Endothelial cell of umbilical vein (primary cell): Measurements from ENCODE around the gene ABCB4. TPM values are rescaled to one million over a fixed set of nuclear protein-coding genes. Genes with fewer than 3 reads are reported as not detected.

ENCODE experiments used
- BruUV-seq: library from RNA; stranded (reverse); fragments of 400-500 nt; replicated peaks from 2 replicates; lab custom pipeline; 2021; lab: Mats Ljungman, UMichigan
- CTCF ChIA-PET: fragments of 300-600, 350-600 bp; sonication (Branson Sonifier 250); formaldehyde crosslinking; loops from one replicate; lab custom pipeline; 2021; ENCODE audit warnings: antibody characterized with exemption, inconsistent platforms; lab: Charles Lee
- POLR2A ChIA-PET: fragments of 300-600, 350-600 bp; sonication (Branson Sonifier 250); formaldehyde crosslinking; loops from one replicate; lab custom pipeline; 2021; ENCODE audit warnings: antibody characterized with exemption, inconsistent platforms; lab: Charles Lee
- DNase-seq: peaks from one replicate; pipeline ENCODE4 v3.0.0-alpha.2; 2011; ENCODE audit warnings: low read depth, low spot score
- FAIRE-seq: peaks from 2 replicates; lab custom pipeline; 2011; peaks lifted over from hg19 to GRCh38; lab: Jason Lieb, UNC
- H2AFZ ChIP-seq: 2 replicates; pipeline ENCODE4 v1.6.0; 2012; ENCODE audit warnings: low read depth, low read length, control low read depth, inconsistent platforms
- H3K27ac ChIP-seq: 2 replicates; pipeline ENCODE4 v1.5.1; 2011; ENCODE audit warnings: low read depth, mild to moderate bottlenecking, control low read depth, low read length, moderate library complexity; ENCODE audit not compliant: insufficient read depth
- H3K27me3 ChIP-seq, 2 experiments: 2 replicates each; pipeline versions ENCODE4 v1.6.0 to v1.6.1; 2011; ENCODE audit warnings: low read length in 2 of 2, mixed read lengths in 1 of 2; ENCODE audit not compliant: control insufficient read depth in 2 of 2, insufficient read depth in 2 of 2
- H3K36me3 ChIP-seq, 2 experiments: 2 replicates in 1 of 2; 3 replicates in 1 of 2; pipeline ENCODE4 v1.5.1; 2011; ENCODE audit warnings: low read length in 2 of 2, mild to moderate bottlenecking in 1 of 2, moderate library complexity in 1 of 2; ENCODE audit not compliant: control insufficient read depth in 2 of 2, insufficient read depth in 2 of 2; ENCODE audit errors: extremely low read depth in 1 of 2
- H3K4me1 ChIP-seq: 3 replicates; pipeline ENCODE4 v1.5.1; 2011; ENCODE audit warnings: mild to moderate bottlenecking, low read length; ENCODE audit not compliant: control insufficient read depth, insufficient read depth; ENCODE audit errors: extremely low read depth
- H3K4me2 ChIP-seq: 2 replicates; pipeline ENCODE4 v1.6.1; 2011; ENCODE audit warnings: low read length, control low read depth, mixed read lengths; ENCODE audit not compliant: insufficient read depth
- H3K4me3 ChIP-seq, 3 experiments: fragments of 200-600 bp in 1 of 3; sonication (generic), shearing (Covaris generic) in 1 of 3; replicated peaks in 1 of 3; 2 replicates each; pipeline ENCODE4 v1.5.1; 2011 to 2016; ENCODE audit warnings: control low read depth in 3 of 3, low read length in 3 of 3, mild to moderate bottlenecking in 2 of 3, inconsistent platforms in 1 of 3, low read depth in 1 of 3, moderate library complexity in 1 of 3; ENCODE audit not compliant: insufficient read depth in 1 of 3
- H3K79me2 ChIP-seq: 2 replicates; pipeline ENCODE4 v1.6.0; 2012; ENCODE audit warnings: low read length, inconsistent platforms; ENCODE audit not compliant: control insufficient read depth, insufficient read depth
- H3K9ac ChIP-seq: replicated peaks from 2 replicates; pipeline ENCODE3; 2011; ENCODE audit warnings: low read length, control low read depth; ENCODE audit not compliant: insufficient read depth; ENCODE audit errors: extremely low read depth
- H3K9me1 ChIP-seq: replicated peaks from 3 replicates; pipeline ENCODE4 v1.6.0; 2011; ENCODE audit warnings: mild to moderate bottlenecking, low read length; ENCODE audit not compliant: control insufficient read depth, insufficient read depth; ENCODE audit errors: extremely low read depth
- H3K9me3 ChIP-seq: replicated peaks from 2 replicates; pipeline ENCODE4 v1.5.1; 2012; ENCODE audit warnings: low read length, inconsistent platforms; ENCODE audit not compliant: control insufficient read depth, insufficient read depth
- H4K20me1 ChIP-seq: replicated peaks from 2 replicates; pipeline ENCODE3; 2011; ENCODE audit warnings: mild to moderate bottlenecking, low read length; ENCODE audit not compliant: control insufficient read depth, insufficient read depth; ENCODE audit errors: extremely low read depth
- CTCF ChIP-seq, 2 donors: IDR thresholded peaks; 1 replicate in 1 of 2; 2 replicates in 1 of 2; pipeline ENCODE4 v1.5.1; 2011; ENCODE audit warnings: low read length in 2 of 2, mild to moderate bottlenecking in 2 of 2, moderate library complexity in 2 of 2, control low read depth in 1 of 2, inconsistent platforms in 1 of 2, low read depth in 1 of 2; ENCODE audit not compliant: insufficient read depth in 1 of 2; ENCODE audit errors: extremely low read depth in 1 of 2
- EZH2 ChIP-seq: IDR thresholded peaks from 2 replicates; pipeline ENCODE4 v1.6.1; 2012; ENCODE audit warnings: borderline replicate concordance, low read depth, mild to moderate bottlenecking, moderate library complexity, low read length, inconsistent platforms; ENCODE audit not compliant: severe bottlenecking
- FOS ChIP-seq: IDR thresholded peaks from 2 replicates; pipeline ENCODE4 v1.6.1; 2011; ENCODE audit warnings: mild to moderate bottlenecking, low read length, moderate library complexity, borderline replicate concordance; ENCODE audit not compliant: insufficient read depth
- GATA2 ChIP-seq: IDR thresholded peaks from 2 replicates; pipeline ENCODE4 v1.7.0; 2011; ENCODE audit warnings: low read depth, mild to moderate bottlenecking, moderate library complexity, mixed read lengths, low read length; ENCODE audit not compliant: insufficient read length, insufficient read depth
- JUN ChIP-seq: IDR thresholded peaks from 2 replicates; pipeline ENCODE4 v1.6.1; 2011; ENCODE audit warnings: borderline replicate concordance, low read depth; ENCODE audit not compliant: insufficient read length, insufficient read depth
- MAX ChIP-seq: IDR thresholded peaks from 2 replicates; pipeline ENCODE4 v1.6.1; 2011; ENCODE audit not compliant: insufficient read depth, insufficient read length
- MYC ChIP-seq: IDR thresholded peaks from one replicate; pipeline ENCODE4 v1.6.1; 2011; ENCODE audit warnings: mild to moderate bottlenecking, low read depth, low read length
- POLR2A ChIP-seq: IDR thresholded peaks from 2 replicates; pipeline ENCODE4 v1.6.1; 2012; ENCODE audit warnings: low read depth, mild to moderate bottlenecking, control low read depth, low read length
- POLR2AphosphoS5 ChIP-seq: IDR thresholded peaks from 2 replicates; pipeline ENCODE4 v1.6.1; 2012; ENCODE audit warnings: low read depth, mild to moderate bottlenecking, control low read depth, low read length, moderate library complexity; ENCODE audit not compliant: insufficient read depth
- dilution Hi-C: fragments of 300-500 bp; cut with MboI; formaldehyde crosslinking; loops from one replicate; pipeline ENCODE4 v1.15.0; 2019; ENCODE audit warnings: low sequenced_read_pairs; ENCODE audit not compliant: extremely low pct_ligation_motif_present
- intact Hi-C: fragments of 100-400 bp; cut with micrococcal nuclease; formaldehyde crosslinking; loops from one replicate; pipeline ENCODE4 v1.10.0; 2022
- polyA plus RNA-seq, 4 experiments: library from polyadenylated mRNA; depleted of rRNA in 3 of 4; stranded (reverse) in 3 of 4; unstranded in 1 of 4; fragments of >200 nt; gene quantifications; 2 replicates each; pipeline versions ENCODE4 v1.2.1 to v1.2.3, GENCODE V29; 2011 to 2012; ENCODE audit warnings: missing spikeins in 1 of 4
- total RNA-seq: library from RNA; stranded (reverse); gene quantifications from 2 replicates; pipeline ENCODE4 v1.2.3, GENCODE V29; 2021

The ABCB4 gene
- total and polyA plus RNA-seq, 2 donors (not counting 3 experiments of a cell fraction or from before 2014, with no cell fraction given): 0.11 to 0.15 TPM

GRCh38 chr7:87391020-87391701 lies 84.3 kb downstream of the ABCB4 start:
- Histone ChIP-seq H3K27ac (no peak overlapping the region), H3K4me1 (no peaks in the 10 kb centered on the region), H3K4me2 (no peak overlapping the region), H3K4me3 (no peak overlapping the region), H3K27me3 (no peaks in the 10 kb centered on the region), H3K9me3 (no peaks in the 10 kb centered on the region), H3K79me2 (no peaks in the 10 kb centered on the region), H4K20me1 (no peaks in the 10 kb centered on the region), H2AFZ (no peak overlapping the region), H3K36me3 (peaks cover 0 to 3% of the 10 kb centered on the region in 2 experiments), H3K9me1 (no peaks in the 10 kb centered on the region), H3K9ac (no peak overlapping the region)
- BruUV-seq: no TSS peak
- POLR2A ChIA-PET: no interaction called here
- FAIRE-seq: no peak
- no peak for DNase-seq
- CTCF ChIA-PET: no interaction called here
- dilution Hi-C loops: no loop called here
- no peak for TF ChIP-seq CTCF (IDR thresholded peaks at IDR 0.05; ENCODE audit: extremely low read depth in 1 of 2, insufficient read depth in 1 of 2, low read depth in 1 of 2, low read length in 2 of 2)
- TF ChIP-seq POLR2A: no peak
- TF ChIP-seq FOS: no peak
- intact Hi-C loops: no loop called here

GRCh38 chr7:87380905-87381304 lies 94.6 kb downstream of the ABCB4 start:
- Histone ChIP-seq H3K9me3 (no peaks in the 10 kb centered on the region), H3K4me1 (no peaks in the 10 kb centered on the region), H3K27me3 (no peaks in the 10 kb centered on the region), H3K9ac (no peak overlapping the region), H3K9me1 (no peaks in the 10 kb centered on the region), H4K20me1 (no peaks in the 10 kb centered on the region), H3K4me2 (no peak overlapping the region), H3K79me2 (no peaks in the 10 kb centered on the region), H2AFZ (no peak overlapping the region), H3K4me3 (no peak overlapping the region), H3K36me3 (no peaks in the 10 kb centered on the region), H3K27ac (no peak overlapping the region)
- TF ChIP-seq CTCF (IDR thresholded peaks at IDR 0.05; ENCODE audit: extremely low read depth in 1 of 2, insufficient read depth in 1 of 2, low read depth in 1 of 2, low read length in 2 of 2): no peak
- TF ChIP-seq POLR2AphosphoS5: no peak
- no peak for TF ChIP-seq JUN
- no peak for TF ChIP-seq MAX
- no peak for TF ChIP-seq EZH2
- TF ChIP-seq FOS: no peak
- no peak for TF ChIP-seq MYC
- no peak for TF ChIP-seq GATA2
- no peak for TF ChIP-seq POLR2A
- intact Hi-C loops: no loop called here
- no peak for FAIRE-seq
- POLR2A ChIA-PET: no interaction called here
- no peak for DNase-seq
- CTCF ChIA-PET: no interaction called here
- dilution Hi-C loops: no loop called here
- no TSS peak for BruUV-seq
